ENCODE data around the gene GRIN1.
A peak's percentile ranks its signal among the peaks of the same experiment; 100 is the strongest.
"Not testable (repeated sequence)": the region's sequence is repeated elsewhere in the genome, so short reads cannot be mapped to it uniquely, and the experiment has no call there.

GRIN1 gene

GRCh38 chr9:137129456-137130175 is 9.3 kb upstream of the GRIN1 start:
- Histone ChIP-seq H3K27ac (replicated peaks; ENCODE audit: low read length) (no peak overlapping the region), H4K8ac (ENCODE audit: low read depth, low read length) (peak overlapping the region; percentile 65)

DNA sequence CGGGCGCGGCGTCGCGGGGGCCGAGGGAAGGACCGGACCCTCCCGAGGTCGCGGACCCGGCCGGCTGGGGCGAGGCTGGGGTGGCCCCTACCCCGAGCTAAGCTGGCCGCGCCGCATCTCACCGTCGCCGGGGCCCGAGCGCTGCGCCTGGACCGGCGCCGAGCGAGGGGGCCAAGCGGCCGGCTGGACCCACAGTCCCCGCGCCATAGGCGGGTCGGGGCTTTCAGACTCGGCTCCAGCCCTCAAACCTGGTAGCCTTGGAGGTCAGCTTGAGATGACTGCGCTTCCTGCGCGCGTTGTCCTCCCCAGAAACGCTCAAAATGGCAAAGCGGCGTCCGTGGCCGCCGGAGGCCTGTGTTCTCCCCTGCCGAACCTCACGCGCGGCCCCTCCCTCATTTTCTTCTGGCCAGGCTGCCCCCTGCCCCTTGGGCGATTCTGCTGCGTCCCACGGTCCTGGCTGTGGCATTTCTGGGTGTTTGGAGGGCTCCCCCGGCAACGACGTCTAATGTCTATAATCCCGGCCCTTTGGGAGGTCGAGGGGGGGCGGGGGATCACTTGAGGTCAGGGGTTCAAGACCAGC is 8.7 kb upstream of the GRIN1 start:
- Histone ChIP-seq H4K8ac (ENCODE audit: low read depth, low read length) (peak overlapping the region; percentile 43), H3K4me1 (ENCODE audit: control insufficient read depth in 2 of 2, insufficient read depth in 1 of 2, low read depth in 1 of 2, low read length in 2 of 2) (peaks cover 6 to 15% of the 10 kb centered on the region in 2 donors), H3K27me3 (ENCODE audit: control insufficient read depth in 3 of 3, insufficient read depth in 3 of 3, low read depth in 1 of 3, low read length in 3 of 3) (peaks cover 0 to 6% (median 2%) of the 10 kb centered on the region in 3 experiments), H2BK5ac (ENCODE audit: low read length) (peak overlapping the region; percentile 90), H3K9ac (ENCODE audit: low read depth, low read length, poor library complexity) (peak overlapping the region; percentile 77), H3K18ac (ENCODE audit: low read length) (peak overlapping the region; percentile 92), H2BK12ac (ENCODE audit: low read length) (no peak overlapping the region), H2AFZ (ENCODE audit: low read length) (peak overlapping the region; percentile 98), H2BK15ac (ENCODE audit: low read length) (peak overlapping the region; percentile 30), H3K4me2 (ENCODE audit: insufficient read depth, low read length, poor library complexity, severe bottlenecking) (peak overlapping the region; percentile 81), H3K79me1 (ENCODE audit: low read depth, low read length) (peaks cover 6% of the 10 kb centered on the region), H2BK120ac (ENCODE audit: low read depth, low read length) (no peak overlapping the region), H3K27ac (replicated peaks; ENCODE audit: low read length) (no peak overlapping the region), H4K91ac (ENCODE audit: low read depth, low read length, poor library complexity) (no peak overlapping the region), H3K4me3 (ENCODE audit: low read length in 2 of 2) (peak overlapping the region; percentile 91 to 93), H3K4ac (ENCODE audit: low read length) (peak overlapping the region; percentile 66), H3K36me3 (replicated peaks in 1 of 2; ENCODE audit: control insufficient read depth in 2 of 2, insufficient read depth in 2 of 2, low read length in 2 of 2) (no peaks in the 10 kb centered on the region), H3K23ac (ENCODE audit: low read depth, low read length, poor library complexity) (peak overlapping the region; percentile 98), H2AK5ac (ENCODE audit: low read depth, low read length) (peak overlapping the region; percentile 74), H3K14ac (ENCODE audit: low read length) (peak overlapping the region; percentile 38), H3K9me3 (replicated peaks in 1 of 2; ENCODE audit: control insufficient read depth in 2 of 2, insufficient read depth in 1 of 2, low read depth in 1 of 2, low read length in 2 of 2) (no peaks in the 10 kb centered on the region)
- DNase-seq (ENCODE audit: low spot score), result no peak
- no CpG with 5 or more reads among the region's 58 CpGs for WGBS, 2 donors (ENCODE audit: extremely low coverage in 2 of 2, insufficient read length in 2 of 2, insufficient replicate concordance in 1 of 2)

More at GRCh38 chr9:137129456-137130175, 9.3 kb upstream of the GRIN1 start:
- peak overlapping the region; percentile 98 for H3K23ac ChIP-seq (ENCODE audit: low read depth, low read length, poor library complexity)
- peak overlapping the region; percentile 56 for H4K91ac ChIP-seq (ENCODE audit: low read depth, low read length, poor library complexity)
- DNase-seq (ENCODE audit: low spot score), result peak; percentile 83
- H3K4me2 ChIP-seq (ENCODE audit: insufficient read depth, low read length, poor library complexity, severe bottlenecking), result peak overlapping the region; percentile 81
- no peak overlapping the region for H2BK120ac ChIP-seq (ENCODE audit: low read depth, low read length)
- no peaks in the 10 kb centered on the region for H3K36me3 ChIP-seq (replicated peaks in 1 of 2; ENCODE audit: control insufficient read depth in 2 of 2, insufficient read depth in 2 of 2, low read length in 2 of 2)
- no CpG with 5 or more reads among the region's 86 CpGs for WGBS, 2 donors (ENCODE audit: extremely low coverage in 2 of 2, insufficient read length in 2 of 2, insufficient replicate concordance in 1 of 2)
- H2AK5ac ChIP-seq (ENCODE audit: low read depth, low read length), result peak overlapping the region; percentile 97
- peak overlapping the region; percentile 92 for H3K18ac ChIP-seq (ENCODE audit: low read length)
- H3K4me1 ChIP-seq (ENCODE audit: control insufficient read depth in 2 of 2, insufficient read depth in 1 of 2, low read depth in 1 of 2, low read length in 2 of 2), result peaks cover 6 to 15% of the 10 kb centered on the region in 2 donors
- H3K9ac ChIP-seq (ENCODE audit: low read depth, low read length, poor library complexity), result peak overlapping the region; percentile 99
- peak overlapping the region; percentile 93 for H3K4ac ChIP-seq (ENCODE audit: low read length)
- H3K27me3 ChIP-seq (ENCODE audit: control insufficient read depth in 3 of 3, insufficient read depth in 3 of 3, low read depth in 1 of 3, low read length in 3 of 3), result peaks cover 0 to 6% (median 2%) of the 10 kb centered on the region in 3 experiments
- H3K9me3 ChIP-seq (replicated peaks in 1 of 2; ENCODE audit: control insufficient read depth in 2 of 2, insufficient read depth in 1 of 2, low read depth in 1 of 2, low read length in 2 of 2), result no peaks in the 10 kb centered on the region
- peak overlapping the region; percentile 91 to 93 for H3K4me3 ChIP-seq (ENCODE audit: low read length in 2 of 2)
- H2AFZ ChIP-seq (ENCODE audit: low read length), result peak overlapping the region; percentile 98
- no peak overlapping the region for H2BK12ac ChIP-seq (ENCODE audit: low read length)
- peaks cover 6% of the 10 kb centered on the region for H3K79me1 ChIP-seq (ENCODE audit: low read depth, low read length)
- H2BK5ac ChIP-seq (ENCODE audit: low read length), result peak overlapping the region; percentile 90
- peak overlapping the region; percentile 72 for H3K14ac ChIP-seq (ENCODE audit: low read length)
- peak overlapping the region; percentile 30 for H2BK15ac ChIP-seq (ENCODE audit: low read length)

DNA sequence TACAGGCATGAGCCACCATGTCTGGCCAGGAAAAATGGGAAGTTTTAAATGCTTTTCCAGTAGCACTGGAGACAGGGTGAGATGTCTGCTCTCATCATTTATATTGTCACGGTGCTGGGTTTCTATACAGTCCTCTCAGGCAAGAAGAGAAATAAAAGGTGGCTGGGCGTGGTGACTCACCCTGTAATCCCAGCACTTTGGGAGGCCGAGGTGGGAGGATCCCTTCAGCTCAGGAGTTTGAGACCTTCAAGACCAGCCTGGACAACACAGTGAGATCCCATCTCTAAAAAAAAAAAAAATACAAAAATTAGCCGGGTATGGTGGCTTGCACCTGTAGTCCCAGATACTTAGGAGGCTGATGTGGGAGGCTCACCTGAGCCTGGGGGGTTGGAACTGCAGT is 4.8 kb upstream of the GRIN1 start:
- H3K9me3 ChIP-seq (replicated peaks in 1 of 2; ENCODE audit: control insufficient read depth in 2 of 2, insufficient read depth in 1 of 2, low read depth in 1 of 2, low read length in 2 of 2), result no peaks in the 10 kb centered on the region
- peaks cover 8 to 40% (median 37%) of the 10 kb centered on the region in 3 experiments for H3K27me3 ChIP-seq (ENCODE audit: control insufficient read depth in 3 of 3, insufficient read depth in 3 of 3, low read depth in 1 of 3, low read length in 3 of 3)

DNA sequence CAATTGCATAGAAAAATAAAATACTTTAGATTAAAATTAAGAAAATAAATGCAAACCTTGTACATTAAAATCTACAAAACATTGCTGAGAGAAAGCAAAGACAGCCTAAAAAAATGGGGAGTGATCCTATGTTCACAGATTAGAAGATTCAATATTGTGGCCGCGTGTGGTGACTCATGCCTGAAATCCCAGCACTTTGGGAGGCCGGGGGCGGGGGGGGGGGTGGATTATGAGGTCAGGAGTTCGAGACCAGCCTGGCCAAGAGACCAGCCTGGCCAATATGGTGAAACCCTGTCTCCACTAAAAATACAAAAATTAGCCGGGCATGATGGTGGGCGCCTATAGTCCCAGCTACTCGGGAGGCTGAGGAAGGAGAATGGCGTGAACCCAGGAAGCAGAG is 3.8 kb upstream of the GRIN1 start:
- H3K79me1 ChIP-seq (ENCODE audit: low read depth, low read length); H2BK120ac ChIP-seq (ENCODE audit: low read depth, low read length); H4K91ac ChIP-seq (ENCODE audit: low read depth, low read length, poor library complexity); H3K4me1 ChIP-seq (ENCODE audit: control insufficient read depth in 2 of 2, insufficient read depth in 1 of 2, low read depth in 1 of 2, low read length in 2 of 2); H3K18ac ChIP-seq (ENCODE audit: low read length); H3K23ac ChIP-seq (ENCODE audit: low read depth, low read length, poor library complexity); H3K36me3 ChIP-seq (replicated peaks in 1 of 2; ENCODE audit: control insufficient read depth in 2 of 2, insufficient read depth in 2 of 2, low read length in 2 of 2); DNase-seq (ENCODE audit: low spot score); H2BK15ac ChIP-seq (ENCODE audit: low read length); H3K27ac ChIP-seq (replicated peaks; ENCODE audit: low read length); H3K9ac ChIP-seq (ENCODE audit: low read depth, low read length, poor library complexity); H2AK5ac ChIP-seq (ENCODE audit: low read depth, low read length); H3K4ac ChIP-seq (ENCODE audit: low read length); H3K4me3 ChIP-seq (ENCODE audit: low read length in 2 of 2); H4K8ac ChIP-seq (ENCODE audit: low read depth, low read length); H2BK5ac ChIP-seq (ENCODE audit: low read length); H2AFZ ChIP-seq (ENCODE audit: low read length); H3K9me3 ChIP-seq (replicated peaks in 1 of 2; ENCODE audit: control insufficient read depth in 2 of 2, insufficient read depth in 1 of 2, low read depth in 1 of 2, low read length in 2 of 2); H3K4me2 ChIP-seq (ENCODE audit: insufficient read depth, low read length, poor library complexity, severe bottlenecking); H3K14ac ChIP-seq (ENCODE audit: low read length); H2BK12ac ChIP-seq (ENCODE audit: low read length): not testable (repeated sequence)
- WGBS, 2 donors (ENCODE audit: extremely low coverage in 2 of 2, insufficient read length in 2 of 2, insufficient replicate concordance in 1 of 2), result no CpG with 5 or more reads among the region's 9 CpGs
- H3K27me3 ChIP-seq (ENCODE audit: control insufficient read depth in 3 of 3, insufficient read depth in 3 of 3, low read depth in 1 of 3, low read length in 3 of 3), result peaks cover 11 to 49% (median 46%) of the 10 kb centered on the region in 3 experiments

More for the DNA sequence above, 4.8 kb upstream of the GRIN1 start:
- Histone ChIP-seq H4K91ac (ENCODE audit: low read depth, low read length, poor library complexity) (no peak overlapping the region), H3K4ac (ENCODE audit: low read length) (no peak overlapping the region), H3K4me2 (ENCODE audit: insufficient read depth, low read length, poor library complexity, severe bottlenecking) (no peak overlapping the region), H2BK12ac (ENCODE audit: low read length) (no peak overlapping the region), H4K8ac (ENCODE audit: low read depth, low read length) (no peak overlapping the region), H3K18ac (ENCODE audit: low read length) (no peak overlapping the region), H3K23ac (ENCODE audit: low read depth, low read length, poor library complexity) (no peak overlapping the region), H2BK15ac (ENCODE audit: low read length) (no peak overlapping the region), H2BK120ac (ENCODE audit: low read depth, low read length) (no peak overlapping the region), H3K14ac (ENCODE audit: low read length) (no peak overlapping the region), H2BK5ac (ENCODE audit: low read length) (no peak overlapping the region), H2AFZ (ENCODE audit: low read length) (no peak overlapping the region), H3K79me1 (ENCODE audit: low read depth, low read length) (peaks cover 3% of the 10 kb centered on the region), H3K36me3 (replicated peaks in 1 of 2; ENCODE audit: control insufficient read depth in 2 of 2, insufficient read depth in 2 of 2, low read length in 2 of 2) (no peaks in the 10 kb centered on the region), H3K27ac (replicated peaks; ENCODE audit: low read length) (no peak overlapping the region), H3K4me3 (ENCODE audit: low read length in 2 of 2) (no peak overlapping the region), H2AK5ac (ENCODE audit: low read depth, low read length) (no peak overlapping the region), H3K4me1 (ENCODE audit: control insufficient read depth in 2 of 2, insufficient read depth in 1 of 2, low read depth in 1 of 2, low read length in 2 of 2) (peaks cover 0 to 4% of the 10 kb centered on the region in 2 donors), H3K9ac (ENCODE audit: low read depth, low read length, poor library complexity) (no peak overlapping the region)
- no CpG with 5 or more reads among the region's 4 CpGs for WGBS, 2 donors (ENCODE audit: extremely low coverage in 2 of 2, insufficient read length in 2 of 2, insufficient replicate concordance in 1 of 2)
- no peak for DNase-seq (ENCODE audit: low spot score)

Data from neuronal stem cell (in vitro differentiated cells).